ENCODE results near the gene ERBB4.
"Not testable (repeated sequence)": the region's sequence is repeated elsewhere in the genome, so short reads cannot be mapped to it uniquely, and the experiment has no call there.

ERBB4 gene

GRCh38 chr2:212242724-212243123, 295.9 kb downstream of the ERBB4 start:
- in situ Hi-C loops (cut with HindIII; ENCODE audit: low pct_unique_long_range_greater_than_20kb, low sequenced_read_pairs) = no loop called here
- TF ChIP-seq JUND (IDR thresholded peaks at IDR 0.05; ENCODE audit: low read depth) = no peak
- DNase-seq (ENCODE audit: low read depth in 1 of 2, low spot score in 1 of 2) = no peak

- DNase-seq (ENCODE audit: low read depth in 1 of 2, low spot score in 1 of 2); in situ Hi-C loops (cut with HindIII; ENCODE audit: low pct_unique_long_range_greater_than_20kb, low sequenced_read_pairs): not testable (repeated sequence)
Measured at GRCh38 chr2:212238152-212238551, 300.4 kb downstream of the ERBB4 start.

GRCh38 chr2:212237350-212238095, 301.1 kb downstream of the ERBB4 start:
- no peak for TF ChIP-seq JUND (IDR thresholded peaks at IDR 0.05; ENCODE audit: low read depth)
- in situ Hi-C loops (cut with HindIII; ENCODE audit: low pct_unique_long_range_greater_than_20kb, low sequenced_read_pairs) = no loop called here
- no peak for DNase-seq (ENCODE audit: low read depth in 1 of 2, low spot score in 1 of 2)

DNA sequence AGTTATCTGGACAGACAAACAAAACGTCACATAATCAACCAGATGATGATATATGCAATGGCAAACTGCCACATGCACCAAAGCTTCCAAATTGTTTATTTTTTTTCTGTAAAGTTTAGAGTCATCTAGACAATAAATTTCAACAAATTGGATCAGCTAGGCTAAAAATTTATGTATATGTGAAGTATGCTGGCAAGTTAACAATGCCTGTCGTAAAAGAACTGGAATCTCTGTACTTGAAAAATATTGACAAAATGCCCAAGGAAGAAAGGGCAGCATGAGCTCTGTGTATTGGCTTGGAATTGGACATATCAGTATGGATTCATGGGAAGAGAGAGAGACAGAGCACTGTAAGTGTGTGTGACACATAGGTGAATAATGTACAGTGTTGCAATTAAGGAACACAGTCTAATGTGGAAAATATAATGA, 309.8 kb downstream of the ERBB4 start:
- in situ Hi-C loops (cut with HindIII; ENCODE audit: low pct_unique_long_range_greater_than_20kb, low sequenced_read_pairs) = no loop called here

GRCh38 chr2:212227755-212228154, 310.8 kb downstream of the ERBB4 start:
- DNase-seq (ENCODE audit: low read depth in 1 of 2, low spot score in 1 of 2) = no peak
- TF ChIP-seq JUND (IDR thresholded peaks at IDR 0.05; ENCODE audit: low read depth) = no peak
- in situ Hi-C loops (cut with HindIII; ENCODE audit: low pct_unique_long_range_greater_than_20kb, low sequenced_read_pairs) = no loop called here

More for the DNA sequence above, 309.8 kb downstream of the ERBB4 start:
- no peak for TF ChIP-seq JUND (IDR thresholded peaks at IDR 0.05; ENCODE audit: low read depth)
- DNase-seq (ENCODE audit: low read depth in 1 of 2, low spot score in 1 of 2) = no peak

GRCh38 chr2:212226114-212226513, 312.5 kb downstream of the ERBB4 start:
- no peak for TF ChIP-seq JUND (IDR thresholded peaks at IDR 0.05; ENCODE audit: low read depth)
- in situ Hi-C loops (cut with HindIII; ENCODE audit: low pct_unique_long_range_greater_than_20kb, low sequenced_read_pairs) = no loop called here
- DNase-seq (ENCODE audit: low read depth in 1 of 2, low spot score in 1 of 2) = no peak

GRCh38 chr2:212223696-212224095, 314.9 kb downstream of the ERBB4 start:
- in situ Hi-C loops (cut with HindIII; ENCODE audit: low pct_unique_long_range_greater_than_20kb, low sequenced_read_pairs) = no loop called here
- DNase-seq (ENCODE audit: low read depth in 1 of 2, low spot score in 1 of 2) = no peak
- TF ChIP-seq JUND (IDR thresholded peaks at IDR 0.05; ENCODE audit: low read depth) = no peak

- TF ChIP-seq JUND (IDR thresholded peaks at IDR 0.05; ENCODE audit: low read depth) = no peak
- no peak for DNase-seq (ENCODE audit: low read depth in 1 of 2, low spot score in 1 of 2)
- in situ Hi-C loops (cut with HindIII; ENCODE audit: low pct_unique_long_range_greater_than_20kb, low sequenced_read_pairs) = no loop called here
Measured at GRCh38 chr2:212213191-212213590, 325.4 kb downstream of the ERBB4 start.

DNA sequence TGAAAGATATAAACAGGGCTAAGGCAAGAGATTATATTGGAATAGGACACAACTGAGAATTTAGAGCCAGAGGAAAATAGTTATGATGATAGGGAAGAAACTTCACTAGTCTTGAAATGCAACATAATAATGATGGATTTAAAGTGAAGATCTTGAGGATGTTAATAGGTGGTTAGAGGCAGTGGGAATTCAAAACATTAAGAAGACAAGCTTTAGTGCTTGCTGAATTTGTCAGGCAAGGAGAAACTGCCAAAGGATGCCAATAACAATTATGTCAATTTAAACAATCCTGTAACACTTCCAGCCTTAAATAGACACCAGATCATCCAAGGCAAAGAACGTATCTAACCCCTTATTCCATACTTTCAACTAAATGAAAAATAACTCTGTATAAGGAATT, 330.1 kb downstream of the ERBB4 start:
- in situ Hi-C loops (cut with HindIII; ENCODE audit: low pct_unique_long_range_greater_than_20kb, low sequenced_read_pairs) = no loop called here
- no peak for DNase-seq (ENCODE audit: low read depth in 1 of 2, low spot score in 1 of 2)
- TF ChIP-seq JUND (IDR thresholded peaks at IDR 0.05; ENCODE audit: low read depth) = no peak

GRCh38 chr2:212197776-212198175, 340.8 kb downstream of the ERBB4 start:
- TF ChIP-seq JUND (IDR thresholded peaks at IDR 0.05; ENCODE audit: low read depth) = no peak
- in situ Hi-C loops (cut with HindIII; ENCODE audit: low pct_unique_long_range_greater_than_20kb, low sequenced_read_pairs) = no loop called here
- no peak for DNase-seq (ENCODE audit: low read depth in 1 of 2, low spot score in 1 of 2)

- DNase-seq (ENCODE audit: low read depth in 1 of 2, low spot score in 1 of 2) = no peak
- in situ Hi-C loops (cut with HindIII; ENCODE audit: low pct_unique_long_range_greater_than_20kb, low sequenced_read_pairs) = no loop called here
- no peak for TF ChIP-seq JUND (IDR thresholded peaks at IDR 0.05; ENCODE audit: low read depth)
Measured at GRCh38 chr2:212195626-212196025, 343.0 kb downstream of the ERBB4 start.

GRCh38 chr2:212194396-212194795, 344.2 kb downstream of the ERBB4 start:
- TF ChIP-seq JUND (IDR thresholded peaks at IDR 0.05; ENCODE audit: low read depth) = no peak
- in situ Hi-C loops (cut with HindIII; ENCODE audit: low pct_unique_long_range_greater_than_20kb, low sequenced_read_pairs) = no loop called here
- no peak for DNase-seq (ENCODE audit: low read depth in 1 of 2, low spot score in 1 of 2)

DNA sequence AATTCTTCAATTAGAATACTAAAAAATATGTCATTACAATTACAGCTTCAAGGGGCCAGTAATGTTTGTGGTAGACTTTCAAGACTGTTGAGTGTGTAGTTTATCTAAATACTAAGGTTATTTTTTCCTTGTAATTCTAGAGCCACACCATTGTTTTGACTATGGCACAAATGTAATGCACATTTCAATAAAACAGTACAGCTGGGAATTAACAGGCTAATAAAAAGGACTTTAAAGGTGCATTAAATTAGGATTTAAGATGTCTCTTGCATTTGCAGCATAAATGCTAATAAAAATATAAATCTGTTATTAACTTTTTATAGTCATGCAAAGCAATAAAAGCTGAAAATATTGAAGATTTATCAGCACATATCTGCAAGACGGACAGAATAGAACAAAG, 344.8 kb downstream of the ERBB4 start:
- in situ Hi-C loops (cut with HindIII; ENCODE audit: low pct_unique_long_range_greater_than_20kb, low sequenced_read_pairs) = no loop called here
- no peak for TF ChIP-seq JUND (IDR thresholded peaks at IDR 0.05; ENCODE audit: low read depth)
- DNase-seq (ENCODE audit: low read depth in 1 of 2, low spot score in 1 of 2) = no peak

DNA sequence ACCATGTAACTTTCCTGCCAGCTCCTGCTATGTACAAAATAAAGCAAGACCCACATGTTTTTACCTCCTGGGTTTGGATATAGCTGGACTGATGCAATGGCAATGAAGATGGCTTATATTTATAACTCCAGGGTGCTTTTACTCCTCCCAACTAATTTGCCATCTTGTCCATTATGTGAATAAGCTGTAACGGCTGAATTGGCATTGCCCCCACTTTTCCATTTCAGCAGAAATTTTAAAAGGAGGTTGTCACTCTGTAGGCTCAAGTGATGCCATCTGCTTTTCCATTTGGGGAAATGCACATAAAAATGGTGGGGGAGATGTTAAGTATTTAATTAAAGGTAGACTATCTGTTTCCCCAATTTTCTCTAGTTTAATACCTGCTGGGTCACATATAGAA, 345.5 kb downstream of the ERBB4 start:
- DNase-seq (ENCODE audit: low read depth in 1 of 2, low spot score in 1 of 2) = no peak
- in situ Hi-C loops (cut with HindIII; ENCODE audit: low pct_unique_long_range_greater_than_20kb, low sequenced_read_pairs) = no loop called here

GRCh38 chr2:212191438-212191837, 347.2 kb downstream of the ERBB4 start:
- DNase-seq (ENCODE audit: low read depth in 1 of 2, low spot score in 1 of 2); in situ Hi-C loops (cut with HindIII; ENCODE audit: low pct_unique_long_range_greater_than_20kb, low sequenced_read_pairs): not testable (repeated sequence)

More for the DNA sequence above, 345.5 kb downstream of the ERBB4 start:
- no peak for TF ChIP-seq JUND (IDR thresholded peaks at IDR 0.05; ENCODE audit: low read depth)
